Kidney epithelial cell (primary cell): ENCODE results near the gene CAMTA1. TPM values are rescaled to one million over a fixed set of nuclear protein-coding genes. Genes with fewer than 3 reads are reported as not detected.

Experiments used
- DNase-seq: peaks from one replicate; pipeline ENCODE4 v3.0.0-alpha.2; 2010; ENCODE audit warnings: low read depth
- H3K27me3 ChIP-seq: 2 replicates; pipeline ENCODE4 v1.6.0; 2011; ENCODE audit warnings: low read length; ENCODE audit not compliant: control insufficient read depth, insufficient read depth
- H3K36me3 ChIP-seq: 2 replicates; pipeline ENCODE4 v1.5.1; 2011; ENCODE audit warnings: low read length; ENCODE audit not compliant: control insufficient read depth, insufficient read depth
- H3K4me3 ChIP-seq: 2 replicates; pipeline ENCODE4 v1.5.1; 2011; ENCODE audit warnings: low read depth, mild to moderate bottlenecking, control low read depth, low read length
- CTCF ChIP-seq: IDR thresholded peaks from 2 replicates; pipeline ENCODE4 v1.5.1; 2011; ENCODE audit warnings: mild to moderate bottlenecking, moderate library complexity, low read length, control low read depth, inconsistent platforms; ENCODE audit not compliant: insufficient read depth, poor library complexity, severe bottlenecking
- total RNA-seq: library from RNA; depleted of rRNA; stranded (reverse); fragments of >200 nt; gene quantifications from 2 replicates; pipeline ENCODE4 v1.2.3, GENCODE V29; 2015

Gene CAMTA1
- total RNA-seq, 1 donor from 2014 or later, result 76.5 TPM

- TF ChIP-seq CTCF, result no peak
- Histone ChIP-seq H3K36me3 (no peaks in the 10 kb centered on the region), H3K27me3 (no peaks in the 10 kb centered on the region), H3K4me3 (no peak overlapping the region)
- no peak for DNase-seq
Measured at GRCh38 chr1:7754234-7754633, 969.0 kb downstream of the CAMTA1 start.

GRCh38 chr1:7755448-7755847, 970.2 kb downstream of the CAMTA1 start:
- TF ChIP-seq CTCF, result peak; percentile 44
- H3K27me3 ChIP-seq, result no peaks in the 10 kb centered on the region
- H3K36me3 ChIP-seq, result no peaks in the 10 kb centered on the region
- H3K4me3 ChIP-seq, result no peak overlapping the region
- no peak for DNase-seq

- Histone ChIP-seq H3K36me3 (no peaks in the 10 kb centered on the region), H3K27me3 (no peaks in the 10 kb centered on the region), H3K4me3 (no peak overlapping the region)
- no peak for DNase-seq
- TF ChIP-seq CTCF, result no peak
Measured at GRCh38 chr1:7760245-7760644, 975.0 kb downstream of the CAMTA1 start.

GRCh38 chr1:7761103-7761502, 975.8 kb downstream of the CAMTA1 start:
- Histone ChIP-seq H3K27me3 (no peaks in the 10 kb centered on the region), H3K4me3 (no peak overlapping the region), H3K36me3 (no peaks in the 10 kb centered on the region)
- no peak for DNase-seq
- TF ChIP-seq CTCF, result no peak

- H3K27me3 ChIP-seq, result no peaks in the 10 kb centered on the region
- no peak for DNase-seq
- no peak overlapping the region for H3K4me3 ChIP-seq
- no peaks in the 10 kb centered on the region for H3K36me3 ChIP-seq
- no peak for TF ChIP-seq CTCF
Measured at GRCh38 chr1:7767176-7767575, 981.9 kb downstream of the CAMTA1 start.

GRCh38 chr1:7768583-7768982, 983.3 kb downstream of the CAMTA1 start:
- Histone ChIP-seq H3K27me3 (no peaks in the 10 kb centered on the region), H3K4me3 (no peak overlapping the region), H3K36me3 (no peaks in the 10 kb centered on the region)
- no peak for TF ChIP-seq CTCF
- no peak for DNase-seq
